Spleen (tissue), 7 donors: ENCODE measurements around the gene TOR1A.

ENCODE experiments used
- CTCF ChIP-seq, 11 experiments: fragments of 200-600 bp in 7 of 11; fragments of 450-650 bp in 4 of 11; sonication (generic) in 4 of 11; IDR thresholded peaks in 8 of 11; conservative IDR thresholded peaks in 3 of 11; 1 replicate in 7 of 11; 2 replicates in 4 of 11; pipeline versions ENCODE4 v1.4.0 to v1.8.0; 2016 to 2021; ENCODE audit warnings: antibody characterized with exemption in 11 of 11, inconsistent platforms in 4 of 11, mild to moderate bottlenecking in 1 of 11
- POLR2A ChIP-seq, 3 donors: fragments of 450-650 bp; IDR thresholded peaks; one replicate each; pipeline ENCODE4 v1.5.1; 2017; ENCODE audit warnings: antibody characterized with exemption in 3 of 3, mild to moderate bottlenecking in 1 of 3
- POLR2AphosphoS5 ChIP-seq, 3 donors: sonication (generic); formaldehyde crosslinking; IDR thresholded peaks; one replicate each; pipeline ENCODE4 v1.5.1; 2017; ENCODE audit warnings: antibody characterized with exemption in 3 of 3
- donor health status: DM: no; HTN: no; CAD: no; lungs with moderate emphysema.
- donor health status: DM: no; HTN: no; CAD: no.
- donor health status: DM: no; HTN: no; CAD: no.

- TF ChIP-seq CTCF (IDR thresholded peaks at IDR 0.05 in 8 of 11, conservative IDR thresholded peaks at IDR 0.05 in 3 of 11), result no peak
- TF ChIP-seq POLR2AphosphoS5 (IDR thresholded peaks at IDR 0.05), result no peak
- no peak for TF ChIP-seq POLR2A (IDR thresholded peaks at IDR 0.05)
Observed at GRCh38 chr9:129832982-129833381, 9.0 kb upstream of the TOR1A start.
